HG03460 (cell line): Measurements from ENCODE around the gene S100Z.
"Not testable (repeated sequence)": the region's sequence is repeated elsewhere in the genome, so short reads cannot be mapped to it uniquely, and the experiment has no call there.

Experiments
- ATAC-seq: cut with Tn5 transposase; IDR thresholded peaks from one replicate; pipeline ENCODE4 v1.9.1; 2021; ENCODE audit not compliant: unreplicated experiment

S100Z gene

DNA sequence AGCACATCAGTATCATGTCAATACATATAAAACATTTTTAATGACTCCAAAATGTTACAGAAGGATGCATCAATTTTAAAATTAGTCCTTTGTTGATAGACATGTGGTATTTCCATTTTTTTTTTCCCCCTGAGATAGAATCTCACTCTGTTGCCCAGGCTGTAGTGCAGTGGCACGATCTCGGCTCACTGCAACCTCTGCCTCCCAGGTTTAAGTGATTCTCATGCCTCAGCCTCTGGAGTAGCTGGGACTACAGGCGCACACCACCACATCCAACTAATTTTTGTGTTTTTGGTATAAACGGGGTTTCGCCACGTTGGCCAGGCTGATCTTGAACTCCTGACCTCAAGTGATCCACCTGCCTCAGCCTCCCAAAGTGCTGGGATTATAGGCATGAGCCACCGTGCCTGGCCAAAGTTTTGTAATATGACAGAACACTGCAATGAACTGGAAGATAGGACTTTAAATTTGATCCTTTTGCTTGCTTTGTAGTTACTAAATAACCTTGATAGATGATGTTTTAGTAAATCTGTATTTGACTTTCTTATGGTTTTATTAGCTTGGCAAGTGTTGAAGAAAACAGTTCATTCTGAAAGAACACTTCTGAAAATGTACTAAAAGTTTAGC lies 27.6 kb upstream of the S100Z start:
- ATAC-seq: not testable (repeated sequence)

DNA sequence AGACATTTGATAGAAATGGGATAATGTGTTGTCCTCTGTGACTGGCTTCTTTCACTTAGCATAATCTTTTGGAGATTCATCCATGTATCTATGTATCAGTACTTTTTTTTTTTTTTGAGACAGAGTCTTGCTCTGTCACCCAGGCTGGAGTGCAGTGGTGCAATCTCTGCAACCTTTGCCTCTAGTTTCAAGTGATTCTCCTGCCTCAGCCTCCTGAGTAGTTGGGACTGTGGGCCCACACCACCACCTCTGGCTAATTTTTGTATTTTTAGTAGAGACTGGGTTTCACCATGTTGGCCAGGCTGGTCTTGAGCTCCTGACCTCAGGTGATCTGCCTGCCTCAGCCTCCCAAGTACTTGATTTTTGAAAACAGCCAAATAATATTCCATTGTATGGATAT lies 23.4 kb upstream of the S100Z start:
- ATAC-seq: not testable (repeated sequence)

- ATAC-seq: no peak
Observed at GRCh38 chr5:76831110-76831452, 18.7 kb upstream of the S100Z start.

GRCh38 chr5:76836181-76836580 lies 13.6 kb upstream of the S100Z start:
- no peak for ATAC-seq

- ATAC-seq: no peak
Observed at GRCh38 chr5:76836585-76836984, 13.2 kb upstream of the S100Z start.

DNA sequence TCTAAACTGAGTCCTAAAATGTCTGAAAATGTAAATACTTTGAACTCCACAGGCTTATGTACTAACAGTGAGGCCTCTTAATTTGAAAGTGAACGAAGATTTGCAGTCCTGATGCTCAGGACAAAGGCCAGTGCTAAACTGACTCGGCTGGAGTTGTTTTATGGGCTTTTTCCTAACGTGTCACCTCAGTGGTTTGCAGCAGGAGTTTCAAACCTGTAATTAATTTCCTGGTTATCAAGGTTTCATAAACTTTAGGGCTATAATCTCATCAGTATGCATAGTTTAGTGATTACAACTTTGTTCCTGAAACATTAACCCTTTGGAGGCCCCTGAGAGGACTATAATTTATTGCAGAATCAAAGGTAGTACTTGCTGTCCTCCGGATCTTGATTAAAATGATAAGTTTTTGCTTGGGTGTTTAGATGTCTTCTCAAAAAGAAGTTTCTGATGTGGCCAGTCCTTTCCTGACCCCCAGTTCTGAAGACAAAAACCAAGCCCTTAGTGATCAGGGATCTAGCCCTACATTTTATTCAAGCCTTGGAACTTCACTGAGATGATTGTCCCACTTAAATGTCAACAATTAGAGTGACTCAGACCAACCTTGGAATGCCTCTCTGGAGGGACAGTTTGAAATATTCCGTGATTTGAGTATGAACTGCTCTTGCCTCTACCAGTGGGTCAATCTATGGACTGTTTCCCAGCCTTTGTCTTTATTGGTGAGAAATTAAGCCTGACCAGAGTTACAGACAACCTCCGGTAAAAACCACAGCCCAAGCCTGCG lies 11.1 kb upstream of the S100Z start:
- no peak for ATAC-seq

- no peak for ATAC-seq
Observed at GRCh38 chr5:76841361-76841760, 8.5 kb upstream of the S100Z start.

DNA sequence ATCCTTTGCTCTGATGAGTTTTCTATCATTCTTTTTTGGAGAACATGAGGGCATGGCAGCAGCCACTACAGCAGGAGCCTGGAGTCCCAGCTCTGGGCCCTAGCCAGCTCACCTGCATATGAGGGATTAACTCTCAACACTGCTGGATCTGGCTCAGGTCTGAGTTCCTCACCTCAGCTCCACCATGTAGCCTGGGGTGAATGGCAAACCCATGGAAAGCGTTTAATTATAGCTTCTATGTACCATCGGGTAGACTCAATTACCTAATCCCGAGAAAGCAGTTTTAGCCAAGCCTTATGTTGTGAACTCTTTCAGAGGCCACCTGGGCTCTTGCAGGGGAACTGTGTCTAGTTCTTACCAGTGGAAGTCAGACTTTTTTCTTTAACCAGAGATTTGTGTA lies 3.9 kb upstream of the S100Z start:
- no peak for ATAC-seq

- no peak for ATAC-seq
Observed at GRCh38 chr5:76850543-76851145, 830 bp downstream of the S100Z start.

GRCh38 chr5:76851728-76852369 lies 2.0 kb downstream of the S100Z start:
- no peak for ATAC-seq

GRCh38 chr5:76852772-76853171 lies 3.0 kb downstream of the S100Z start:
- no peak for ATAC-seq

- ATAC-seq: not testable (repeated sequence)
Observed at GRCh38 chr5:76853741-76854140, 3.9 kb downstream of the S100Z start.

GRCh38 chr5:76854644-76855043 lies 4.8 kb downstream of the S100Z start:
- no peak for ATAC-seq

GRCh38 chr5:76855501-76855900 lies 5.7 kb downstream of the S100Z start:
- not testable (repeated sequence) for ATAC-seq

DNA sequence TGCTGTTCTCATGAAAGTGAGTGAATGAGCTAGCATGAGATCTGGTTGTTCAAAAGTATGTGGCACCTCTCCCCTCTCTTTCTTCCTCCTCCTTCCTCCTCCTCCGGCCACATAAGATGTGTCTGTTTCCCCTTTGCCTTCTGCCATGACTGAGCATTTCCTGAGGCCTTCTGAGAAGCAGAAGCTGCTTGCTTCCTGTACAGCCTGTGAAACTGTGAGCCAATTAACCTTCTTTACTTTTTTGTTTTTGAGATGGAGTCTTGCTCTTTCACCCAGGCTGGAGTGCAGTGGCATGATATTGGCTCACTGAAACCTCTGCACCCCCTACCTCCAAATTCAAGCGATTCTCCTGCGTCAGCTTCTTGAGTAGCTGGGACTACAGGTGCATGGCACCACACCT lies 6.1 kb downstream of the S100Z start:
- ATAC-seq: no peak

DNA sequence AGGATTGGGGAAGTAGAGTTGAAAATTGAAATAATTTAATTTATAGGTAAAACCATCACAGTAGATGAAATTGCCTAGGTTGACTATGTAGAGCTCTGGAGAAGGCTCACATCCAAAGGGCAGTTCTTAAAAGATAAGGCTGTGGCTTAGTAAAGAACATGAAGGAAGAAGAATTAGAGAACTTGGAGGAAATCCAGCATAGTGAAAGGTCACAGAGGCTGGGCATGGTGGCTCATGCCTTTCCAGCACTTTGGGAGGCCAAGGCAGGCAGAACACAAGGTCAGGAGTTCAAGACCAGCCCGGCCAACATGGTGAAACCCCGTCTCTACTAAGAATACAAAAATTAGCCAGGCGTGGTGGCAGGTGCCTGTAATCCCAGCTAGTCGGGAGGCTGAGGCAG lies 7.0 kb downstream of the S100Z start:
- ATAC-seq: not testable (repeated sequence)

GRCh38 chr5:76859591-76860247 lies 9.9 kb downstream of the S100Z start:
- ATAC-seq: no peak

DNA sequence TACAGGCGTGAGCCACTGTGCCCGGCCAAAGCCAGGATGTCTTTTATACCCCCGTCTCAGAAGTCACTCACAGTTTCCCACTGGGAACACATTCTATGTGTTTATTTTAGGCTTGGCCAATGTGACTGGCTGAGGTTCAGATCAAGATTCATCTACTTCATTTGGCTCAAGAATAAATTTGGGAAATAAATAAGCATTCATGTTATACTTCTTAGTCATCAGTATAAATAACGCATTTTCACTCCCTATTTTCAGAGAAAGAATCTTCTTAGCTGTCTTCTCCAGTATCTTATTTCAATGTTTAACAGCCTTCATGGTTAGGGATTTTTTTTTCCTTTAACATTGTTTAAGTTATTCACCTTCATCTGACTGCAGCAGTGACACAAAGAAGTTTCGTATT lies 11.8 kb downstream of the S100Z start:
- ATAC-seq: no peak

DNA sequence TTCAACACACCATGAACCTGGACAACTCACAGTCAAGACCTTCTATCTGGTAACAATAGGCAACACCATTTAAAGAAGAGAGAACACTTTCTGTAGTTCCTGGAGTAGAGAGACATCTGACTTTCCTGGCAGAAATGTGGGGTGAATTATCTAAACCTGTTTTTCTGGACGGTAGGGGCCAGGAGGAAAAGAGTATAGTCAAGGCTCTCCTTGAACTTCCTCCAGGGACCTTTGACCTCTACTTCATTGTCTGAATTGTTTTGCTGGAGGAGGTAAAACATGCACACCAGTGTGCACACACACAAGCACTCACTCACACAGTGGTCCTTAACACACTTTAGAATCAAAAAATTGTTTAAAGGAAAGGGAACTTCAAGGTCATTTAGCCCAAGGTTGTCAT lies 13.2 kb downstream of the S100Z start:
- ATAC-seq: no peak

- no peak for ATAC-seq
Observed at GRCh38 chr5:76866503-76866902, 16.7 kb downstream of the S100Z start.

GRCh38 chr5:76867038-76867437 lies 17.2 kb downstream of the S100Z start:
- ATAC-seq: no peak
